Right lobe of liver (tissue), 6 donors: ENCODE results near the gene ZNF652. TPM values are rescaled to one million over a fixed set of nuclear protein-coding genes. Genes with fewer than 3 reads are reported as not detected.

ENCODE experiments used
- ATAC-seq, 4 donors: fragments of 200-7000 bp; cut with Tn5 transposase; one replicate each; pipeline ENCODE4 v1.9.1; 2020; ENCODE audit warnings: mild to moderate bottlenecking in 4 of 4, moderate library complexity in 4 of 4
- DNase-seq, 3 donors: peaks; one replicate each; pipeline ENCODE4 v3.0.0-alpha.2; 2020
- H3K27ac ChIP-seq, 3 donors: fragments of 200-600 bp; one replicate each; pipeline ENCODE4 v1.8.0; 2022
- H3K27me3 ChIP-seq, 2 donors: fragments of 200-600 bp; one replicate each; pipeline ENCODE4 v1.8.0; 2022
- H3K36me3 ChIP-seq, 4 donors: fragments of 200-600 bp; sonication (generic) in 1 of 4; one replicate each; pipeline versions ENCODE4 v1.5.1 to v1.8.0; 2017 to 2022; ENCODE audit warnings: control low read depth in 1 of 4
- H3K4me1 ChIP-seq, 4 donors: fragments of 200-600 bp; sonication (generic) in 1 of 4; one replicate each; pipeline versions ENCODE4 v1.5.1 to v1.8.0; 2017 to 2022; ENCODE audit warnings: control low read depth in 1 of 4
- H3K4me3 ChIP-seq, 3 donors: fragments of 200-600 bp; one replicate each; pipeline ENCODE4 v1.8.0; 2022
- H3K9me3 ChIP-seq, 4 donors: fragments of 200-600 bp; sonication (generic) in 1 of 4; one replicate each; pipeline versions ENCODE4 v1.5.1 to v1.8.0; 2017 to 2022; ENCODE audit warnings: control low read depth in 1 of 4
- CTCF ChIP-seq, 4 donors: fragments of 200-600 bp in 3 of 4; fragments of 450-650 bp in 1 of 4; IDR thresholded peaks; one replicate each; pipeline versions ENCODE4 v1.5.1 to v1.8.0; 2016 to 2022; ENCODE audit warnings: antibody characterized with exemption in 4 of 4, mild to moderate bottlenecking in 2 of 4
- POLR2A ChIP-seq: fragments of 450-650 bp; IDR thresholded peaks from one replicate; pipeline ENCODE4 v1.6.1; 2017; ENCODE audit warnings: antibody characterized with exemption, mild to moderate bottlenecking
- WGBS: methylation state at CpG from one replicate; pipeline ENCODE4 v1.1.6; 2018; ENCODE audit warnings: low coverage, low lambda C conversion rate; ENCODE audit not compliant: insufficient coverage; ENCODE audit errors: missing lambda C conversion rate; 5-methylcytosine and 5-hydroxymethylcytosine counted together
- intact Hi-C, 2 donors: fragments of 100-400 bp; cut with DNase I; formaldehyde crosslinking; loops; one replicate each; pipeline versions ENCODE4 v1.11.2 to v1.14.1; 2022
- total RNA-seq, 6 experiments: library from RNA; depleted of rRNA in 2 of 6; stranded (reverse); fragments of >200 nt in 2 of 6; fragmentation: NEBNext Ultra II Directional in 3 of 6; extraction: Animal tissue kit (Norgen Biotek cat#: 25700) in 3 of 6; gene quantifications; one replicate each; pipeline versions ENCODE4 v1.1.0 to v1.2.4, GENCODE V29; 2016 to 2023
- donor health status: DM: no; HTN: yes; CAD: no.
- donor health status: DM: no; HTN: no; CAD: no.
- donor health status: DM: no; HTN: no; CAD: no.
- donor health status: DM: no; HTN: yes; CAD: no.
- donor health status: DM: no; HTN: yes; CAD: no.

The ZNF652 gene
- total RNA-seq, 6 experiments from 2014 or later, result 16.9 to 36.8 (median 24.3) TPM

GRCh38 chr17:49360796-49361128, 1.3 kb downstream of the ZNF652 start:
- Histone ChIP-seq H3K4me3 (peak overlapping the region; percentile 85 to 97 (median 88)), H3K27ac (peak overlapping the region; percentile 58 to 92 (median 90)), H3K4me1 (peaks cover 0 to 41% (median 15%) of the 10 kb centered on the region in 4 donors), H3K9me3 (no peaks in the 10 kb centered on the region), H3K36me3 (no peaks in the 10 kb centered on the region), H3K27me3 (no peaks in the 10 kb centered on the region)
- intact Hi-C loops, result no loop called here
- ATAC-seq, result peak in 2 of 4 donors; percentile 6 to 42
- under 1% methylated on average over 8 of the region's 8 CpGs for WGBS
- TF ChIP-seq CTCF (IDR thresholded peaks at IDR 0.05) (no peak), POLR2A (no peak)
- peak in 1 of 3 donors; percentile 52 for DNase-seq

- H3K4me3 ChIP-seq, result peak overlapping the region; percentile 85 to 97 (median 88)
- H3K27ac ChIP-seq, result peak overlapping the region; percentile 58 to 92 (median 90)
- TF ChIP-seq CTCF (IDR thresholded peaks at IDR 0.05) (no peak), POLR2A (no peak)
- no peaks in the 10 kb centered on the region for H3K27me3 ChIP-seq
- no peaks in the 10 kb centered on the region for H3K9me3 ChIP-seq
- DNase-seq (peak in 1 of 3 donors; percentile 44), ATAC-seq (no peak)
- intact Hi-C loops, result no loop called here
- 6% methylated on average over 8 of the region's 8 CpGs for WGBS
- no peaks in the 10 kb centered on the region for H3K36me3 ChIP-seq
- H3K4me1 ChIP-seq, result peaks cover 0 to 41% (median 15%) of the 10 kb centered on the region in 4 donors
Observed at GRCh38 chr17:49359990-49360795, 1.9 kb downstream of the ZNF652 start.

GRCh38 chr17:49358641-49359247, 3.3 kb downstream of the ZNF652 start:
- ATAC-seq (no peak), DNase-seq (no peak)
- Histone ChIP-seq H3K27ac (peak overlapping the region in 1 of 3 donors; percentile 4), H3K4me1 (peaks cover 0 to 41% (median 18%) of the 10 kb centered on the region in 4 donors), H3K36me3 (no peaks in the 10 kb centered on the region), H3K27me3 (no peaks in the 10 kb centered on the region), H3K9me3 (no peaks in the 10 kb centered on the region), H3K4me3 (no peak overlapping the region)
- 36% methylated on average over 4 of the region's 4 CpGs for WGBS
- TF ChIP-seq POLR2A, result no peak
- no peak for TF ChIP-seq CTCF (IDR thresholded peaks at IDR 0.05)
- intact Hi-C loops, result no loop called here

- DNase-seq, result no peak
- Histone ChIP-seq H3K27ac (no peak overlapping the region), H3K9me3 (no peaks in the 10 kb centered on the region), H3K4me1 (peaks cover 0 to 51% (median 23%) of the 10 kb centered on the region in 4 donors), H3K36me3 (no peaks in the 10 kb centered on the region), H3K4me3 (no peak overlapping the region), H3K27me3 (no peaks in the 10 kb centered on the region)
- intact Hi-C loops, result no loop called here
- no peak for ATAC-seq
- 16% methylated on average over 3 of the region's 3 CpGs for WGBS
- TF ChIP-seq POLR2A (no peak), CTCF (IDR thresholded peaks at IDR 0.05) (no peak)
Observed at GRCh38 chr17:49357516-49357915, 4.5 kb downstream of the ZNF652 start.
